GM18517 (cell line): Measurements from ENCODE around the gene MZB1.

ENCODE experiments used
- ATAC-seq: cut with Tn5 transposase; IDR thresholded peaks from one replicate; pipeline ENCODE4 v1.9.1; 2021; ENCODE audit warnings: mild to moderate bottlenecking, moderate library complexity; ENCODE audit not compliant: unreplicated experiment

MZB1 gene

DNA sequence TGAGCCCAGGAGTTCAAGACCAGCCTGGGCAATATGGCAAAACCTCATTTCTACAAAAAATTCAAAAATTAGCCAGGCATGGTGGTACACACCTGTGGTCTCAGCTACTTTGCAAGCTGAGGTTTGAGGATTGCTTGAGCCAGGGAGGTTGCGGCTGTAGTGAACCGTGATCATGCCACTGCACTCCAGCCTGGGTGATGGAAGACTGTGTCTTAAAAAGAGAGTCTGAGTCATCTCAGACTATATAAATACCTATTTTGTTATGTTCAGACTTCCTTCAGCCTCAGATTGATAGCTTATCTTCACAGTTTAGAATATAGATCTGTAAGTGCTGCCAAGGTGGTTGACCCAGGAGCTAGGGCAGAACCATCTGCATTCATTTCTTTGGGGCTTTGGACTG lies 49.7 kb downstream of the MZB1 start:
- ATAC-seq: no peak
